Erythroblast (primary cell): ENCODE results near the gene FAM111A.

ENCODE experiments used
- GATA1 ChIP-seq: IDR thresholded peaks from 2 replicates; pipeline ENCODE4 v1.6.1; 2011; ENCODE audit warnings: low read depth, mild to moderate bottlenecking, control low read depth, low read length, moderate library complexity
- POLR2A ChIP-seq: IDR thresholded peaks from 2 replicates; pipeline ENCODE4 v1.6.1; 2011; ENCODE audit warnings: mild to moderate bottlenecking, low read length

DNA sequence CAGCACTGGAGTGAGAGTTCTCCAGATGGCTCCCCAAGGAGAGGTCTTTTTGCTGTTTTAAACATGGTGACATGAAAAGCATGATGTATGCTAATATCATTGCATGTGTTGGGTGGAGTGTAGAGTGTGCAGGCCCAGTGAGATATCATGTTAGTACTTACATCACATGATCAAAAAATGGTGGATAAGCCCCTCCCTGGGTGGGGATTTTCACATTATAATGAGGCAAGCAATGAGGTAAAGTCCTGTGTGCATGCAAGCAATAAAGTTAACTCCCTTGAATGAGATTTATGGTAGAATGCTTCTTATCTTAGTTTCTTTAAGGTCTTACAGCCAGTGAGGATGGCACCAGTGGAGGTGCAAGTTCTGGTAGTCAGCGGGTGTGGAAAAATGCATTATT, 27.1 kb upstream of the FAM111A start:
- TF ChIP-seq POLR2A, result no peak
- no peak for TF ChIP-seq GATA1
